Measurements from ENCODE around the gene CSF2. TPM values are rescaled to one million over a fixed set of nuclear protein-coding genes. Genes with fewer than 3 reads are reported as not detected.

The CSF2 gene
- total RNA-seq, 2 experiments from 2014 or later: 52.6 to 59.5 TPM

DNA sequence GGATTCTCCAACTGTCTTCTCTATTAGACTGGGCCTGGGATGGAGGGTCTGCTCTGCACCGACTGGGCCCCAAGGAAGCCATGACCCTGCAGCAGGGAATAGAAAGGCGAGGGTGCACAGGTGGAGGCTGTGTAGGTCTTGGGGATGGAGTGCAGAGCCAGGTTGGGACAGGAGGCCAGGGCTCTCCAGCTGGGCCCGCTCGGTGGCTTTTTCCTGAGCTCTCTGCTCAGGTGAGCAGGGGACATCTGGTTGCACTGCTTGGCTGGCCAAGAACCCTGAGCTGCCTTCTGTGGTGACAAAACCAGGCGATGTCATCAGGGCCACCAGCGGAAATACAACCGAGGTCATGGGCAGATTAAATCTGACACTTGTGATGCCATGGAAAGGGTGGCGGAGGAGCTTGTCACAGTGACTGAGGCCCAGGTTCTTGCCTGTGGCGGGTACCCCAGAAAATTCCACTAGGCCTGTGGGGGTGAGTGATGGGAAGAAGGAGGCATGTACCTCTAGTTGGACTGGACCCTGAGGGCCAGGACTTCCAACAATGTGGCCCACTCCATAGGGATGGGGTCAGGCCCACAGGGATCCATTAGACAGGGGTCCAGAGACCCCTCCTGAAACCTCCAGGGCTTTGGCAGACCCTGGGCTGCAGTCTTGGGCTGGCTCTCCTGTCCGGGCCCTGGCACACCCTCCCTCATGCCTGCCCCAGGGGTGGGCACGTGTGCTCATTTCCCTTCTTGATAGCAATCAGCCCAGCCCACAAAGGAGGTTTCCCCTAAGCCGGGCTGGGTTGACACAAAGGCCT is 17.6 kb upstream of the CSF2 start:
- Mint-ChIP-seq H3K27ac (no peak overlapping the region), H3K27me3 (peaks cover 2% of the 10 kb centered on the region), H3K36me3 (ENCODE audit: low read depth) (no peaks in the 10 kb centered on the region), H3K4me3 (no peak overlapping the region), H3K4me1 (peaks cover 27% of the 10 kb centered on the region), H3K9me3 (ENCODE audit: low read depth) (no peaks in the 10 kb centered on the region)
- DNase-seq (peak; percentile 46), ATAC-seq (peak; percentile 55)
- ChIA-PET POLR2A (no interaction called here), CTCF (interaction anchor here (0.7 to 3.6 kb wide), 2 partner anchors 8 to 75 kb away, joined by 3 to 25 read pairs; no protein-coding TSS in a partner anchor)
- intact Hi-C loops (cut with DNase I, micrococcal nuclease): no loop called here

DNA sequence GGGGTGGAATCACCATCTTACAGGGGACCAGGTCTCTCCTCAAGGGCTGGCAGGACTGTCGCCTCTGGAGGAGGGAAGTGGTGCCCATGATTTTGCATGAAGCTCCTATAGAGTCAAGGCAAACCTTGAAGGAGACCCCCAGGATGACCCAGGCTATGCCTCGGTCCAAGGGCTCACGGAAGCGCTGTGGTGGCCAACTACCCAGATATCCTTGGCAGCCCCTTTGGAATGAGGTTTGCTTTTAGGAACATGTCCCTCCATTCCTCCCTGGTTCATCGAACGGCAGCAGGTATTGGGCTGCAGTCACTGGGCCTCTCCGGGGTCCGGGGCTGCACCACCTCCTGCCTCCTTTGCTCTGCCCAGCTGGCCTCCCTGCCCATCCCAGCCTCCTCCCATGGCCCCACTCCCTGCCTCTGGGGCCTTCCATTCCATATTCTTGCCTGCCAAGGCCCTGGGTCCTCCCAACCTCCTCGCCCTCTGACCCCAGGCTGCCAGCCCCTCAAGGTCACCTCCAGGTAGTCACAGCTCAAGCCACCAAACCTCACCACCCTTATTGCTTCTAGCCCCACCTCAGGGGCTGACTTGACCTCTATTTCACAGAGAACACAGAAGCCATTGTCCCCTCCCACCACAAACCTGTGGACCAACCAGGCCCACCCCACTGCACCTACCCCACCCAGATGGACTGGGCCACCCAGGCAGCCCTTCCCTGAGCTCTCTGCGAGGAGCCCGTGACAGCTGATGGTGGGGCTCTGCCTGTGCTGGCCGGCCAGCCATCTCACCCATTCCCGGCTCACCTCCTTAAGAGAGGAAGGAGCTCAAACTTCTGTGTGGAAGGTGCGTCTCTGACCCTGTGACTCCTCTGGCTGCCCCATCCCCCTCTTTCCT is 16.7 kb upstream of the CSF2 start:
- Mint-ChIP-seq H3K4me3 (no peak overlapping the region), H3K36me3 (ENCODE audit: low read depth) (no peaks in the 10 kb centered on the region), H3K27me3 (peaks cover 2% of the 10 kb centered on the region), H3K27ac (no peak overlapping the region), H3K9me3 (ENCODE audit: low read depth) (no peaks in the 10 kb centered on the region), H3K4me1 (peaks cover 27% of the 10 kb centered on the region)
- ChIA-PET POLR2A (no interaction called here), CTCF (no interaction called here)
- intact Hi-C loops (cut with DNase I, micrococcal nuclease): no loop called here
- DNase-seq: peak; percentile 2
- ATAC-seq: no peak

DNA sequence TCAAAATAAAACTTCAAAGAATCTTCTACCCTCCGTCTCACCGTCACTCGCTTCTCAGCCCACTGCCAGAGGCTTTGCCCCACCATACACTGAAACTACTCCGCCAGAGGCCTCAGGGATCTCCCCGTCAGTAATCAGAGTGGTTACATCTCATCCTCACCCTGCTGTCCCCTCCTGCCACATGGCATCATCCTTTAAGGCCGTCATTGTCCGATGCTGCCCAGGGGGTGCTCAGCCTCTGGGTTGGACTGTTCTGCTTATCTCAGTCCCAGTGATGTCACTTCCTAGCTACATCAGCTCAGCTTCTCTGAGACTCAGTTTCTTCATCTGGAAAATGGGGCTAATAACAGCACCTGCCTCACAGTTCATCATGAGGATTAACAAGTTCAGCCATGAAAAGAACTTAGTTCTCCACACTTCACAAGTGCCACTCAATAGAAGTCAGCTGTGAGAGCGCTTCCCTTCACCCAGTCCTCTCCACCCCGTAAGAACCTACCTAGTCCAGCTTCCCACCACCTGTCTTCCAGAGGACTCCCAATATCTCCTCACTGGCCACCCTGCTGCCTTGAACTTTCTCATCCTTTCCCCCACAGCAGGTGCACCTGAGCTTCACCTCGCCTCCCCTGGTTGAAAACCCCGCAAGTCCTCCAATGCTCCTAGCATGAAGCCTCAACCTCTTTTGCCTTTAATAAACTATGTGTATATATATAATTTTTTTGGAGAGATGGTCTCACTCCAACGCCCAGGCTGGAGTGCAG is 15.9 kb upstream of the CSF2 start:
- Mint-ChIP-seq H3K4me3 (no peak overlapping the region), H3K27ac (no peak overlapping the region), H3K36me3 (ENCODE audit: low read depth) (no peaks in the 10 kb centered on the region), H3K4me1 (peaks cover 27% of the 10 kb centered on the region), H3K27me3 (peaks cover 2% of the 10 kb centered on the region), H3K9me3 (ENCODE audit: low read depth) (no peaks in the 10 kb centered on the region)
- intact Hi-C loops (cut with DNase I, micrococcal nuclease): no loop called here
- ChIA-PET CTCF (interaction anchor here (0.7 to 1.1 kb wide), 3 partner anchors 104 to 526 kb away, joined by 3 to 4 read pairs (median 3); no protein-coding TSS in a partner anchor), POLR2A (interaction anchor here (0.6 kb wide), 1 partner anchor 390 kb away, joined by 7 read pairs; no protein-coding TSS in a partner anchor)
- ATAC-seq: no peak
- peak; percentile 4 for DNase-seq

DNA sequence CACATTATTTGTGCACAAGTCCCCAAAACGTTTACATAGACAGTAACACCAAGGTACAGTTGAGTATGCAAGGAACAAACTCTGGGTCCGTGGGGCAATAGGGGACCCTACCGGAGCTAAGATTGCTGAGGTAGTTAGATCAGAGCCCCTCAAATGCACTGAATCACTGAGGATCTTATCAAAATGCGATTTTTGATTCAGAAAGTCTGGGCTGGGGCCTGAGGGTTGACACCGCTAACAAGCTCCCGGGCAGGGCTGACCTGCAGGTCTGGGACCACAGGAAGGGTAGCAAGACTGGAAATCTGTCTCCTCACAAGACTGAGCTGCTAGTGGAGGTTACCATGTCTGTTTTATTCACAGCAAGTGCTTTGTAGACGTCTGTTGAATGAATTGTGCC is 14.9 kb upstream of the CSF2 start:
- intact Hi-C loops (cut with DNase I, micrococcal nuclease): no loop called here
- H3K27ac Mint-ChIP-seq: no peak overlapping the region

DNA sequence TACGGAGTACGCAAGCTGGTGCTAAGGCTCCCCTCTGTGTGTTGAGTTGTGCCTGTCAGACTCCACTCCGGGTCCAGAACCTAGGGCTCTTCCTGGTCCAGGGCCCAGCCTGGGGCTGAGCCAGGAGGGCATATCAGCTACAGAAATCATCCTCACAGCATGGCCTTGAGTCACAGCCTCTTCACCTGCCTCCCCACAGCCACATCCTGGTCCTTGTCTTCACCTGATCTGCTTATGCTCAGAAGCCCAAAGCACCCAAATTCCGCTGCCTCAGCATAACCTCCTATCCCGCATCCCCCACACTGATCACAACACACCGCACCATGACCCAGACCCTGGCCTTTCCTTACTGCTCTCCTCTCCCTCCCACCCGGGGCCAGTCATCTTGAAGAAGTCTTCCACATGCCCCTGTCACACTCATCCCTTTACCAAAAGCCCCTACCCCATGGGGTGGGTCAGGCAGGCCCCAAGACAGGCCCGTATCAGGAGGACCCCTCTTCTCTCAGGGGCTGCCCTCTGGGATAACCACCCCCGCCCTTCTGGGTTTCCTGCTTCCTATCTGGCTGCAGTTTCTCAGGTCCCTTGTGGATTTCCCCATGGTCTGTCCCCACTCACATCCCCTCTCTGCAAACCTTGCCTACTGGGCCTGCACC is 14.4 kb upstream of the CSF2 start:
- CTCF ChIA-PET: no interaction called here
- Mint-ChIP-seq H3K4me1 (peaks cover 33% of the 10 kb centered on the region), H3K9me3 (ENCODE audit: low read depth) (no peaks in the 10 kb centered on the region), H3K4me3 (no peak overlapping the region), H3K36me3 (ENCODE audit: low read depth) (no peaks in the 10 kb centered on the region), H3K27me3 (peaks cover 2% of the 10 kb centered on the region), H3K27ac (peak overlapping the region; percentile 9)
- intact Hi-C loops (cut with DNase I, micrococcal nuclease): no loop called here
- POLR2A ChIA-PET: no interaction called here
- DNase-seq: peak; percentile 35
- ATAC-seq: peak; percentile 22

More for the DNA sequence above, 14.9 kb upstream of the CSF2 start:
- H3K4me1 Mint-ChIP-seq: peaks cover 33% of the 10 kb centered on the region
- no peaks in the 10 kb centered on the region for H3K9me3 Mint-ChIP-seq (ENCODE audit: low read depth)
- H3K4me3 Mint-ChIP-seq: no peak overlapping the region
- peaks cover 2% of the 10 kb centered on the region for H3K27me3 Mint-ChIP-seq
- DNase-seq (no peak), ATAC-seq (no peak)
- ChIA-PET CTCF (interaction anchor here (0.7 to 1.1 kb wide), 3 partner anchors 15 to 527 kb away, joined by 3 to 4 read pairs (median 3); partner anchors contain the start of gene CSF2), POLR2A (interaction anchor here (0.6 kb wide), 2 partner anchors 389 to 957 kb away, joined by 4 to 7 read pairs; no protein-coding TSS in a partner anchor)
- no peaks in the 10 kb centered on the region for H3K36me3 Mint-ChIP-seq (ENCODE audit: low read depth)

DNA sequence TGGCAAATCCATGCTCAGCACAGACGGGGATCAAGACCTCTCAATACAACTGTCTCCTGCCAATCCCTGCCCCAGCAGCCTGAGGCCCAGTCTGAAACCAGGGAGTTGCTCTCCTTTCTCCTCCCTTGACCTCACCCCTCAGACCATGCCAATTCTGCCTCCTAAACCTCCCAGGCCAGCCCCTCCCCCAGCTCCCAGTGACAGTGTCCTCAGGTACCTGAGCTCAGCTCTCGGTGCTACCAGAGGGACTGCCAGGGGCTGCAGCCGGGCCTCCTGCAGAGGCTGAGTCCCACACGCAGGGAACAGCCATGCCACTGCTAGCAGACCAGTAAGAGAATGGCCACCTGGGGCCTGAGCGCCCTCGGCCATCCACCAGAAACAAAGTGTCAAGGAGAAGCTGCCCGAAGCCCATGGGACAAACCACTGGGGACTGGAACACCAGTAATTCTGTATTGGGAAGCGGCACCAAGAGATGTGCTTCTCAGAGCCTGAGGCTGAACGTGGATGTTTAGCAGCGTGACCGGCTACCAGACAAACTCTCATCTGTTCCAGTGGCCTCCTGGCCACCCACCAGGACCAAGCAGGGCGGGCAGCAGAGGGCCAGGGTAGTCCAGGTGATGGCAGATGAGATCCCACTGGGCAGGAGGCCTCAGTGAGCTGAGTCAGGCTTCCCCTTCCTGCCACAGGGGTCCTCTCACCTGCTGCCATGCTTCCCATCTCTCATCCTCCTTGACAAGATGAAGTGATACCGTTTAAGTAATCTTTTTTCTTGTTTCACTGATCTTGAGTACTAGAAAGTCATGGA is 13.7 kb upstream of the CSF2 start:
- peaks cover 2% of the 10 kb centered on the region for H3K27me3 Mint-ChIP-seq
- CTCF ChIA-PET: no interaction called here
- H3K4me3 Mint-ChIP-seq: no peak overlapping the region
- no peaks in the 10 kb centered on the region for H3K36me3 Mint-ChIP-seq (ENCODE audit: low read depth)
- no peak overlapping the region for H3K27ac Mint-ChIP-seq
- DNase-seq (peak; percentile 3), ATAC-seq (no peak)
- POLR2A ChIA-PET: no interaction called here
- no peaks in the 10 kb centered on the region for H3K9me3 Mint-ChIP-seq (ENCODE audit: low read depth)
- peaks cover 37% of the 10 kb centered on the region for H3K4me1 Mint-ChIP-seq
- intact Hi-C loops (cut with DNase I, micrococcal nuclease): no loop called here

DNA sequence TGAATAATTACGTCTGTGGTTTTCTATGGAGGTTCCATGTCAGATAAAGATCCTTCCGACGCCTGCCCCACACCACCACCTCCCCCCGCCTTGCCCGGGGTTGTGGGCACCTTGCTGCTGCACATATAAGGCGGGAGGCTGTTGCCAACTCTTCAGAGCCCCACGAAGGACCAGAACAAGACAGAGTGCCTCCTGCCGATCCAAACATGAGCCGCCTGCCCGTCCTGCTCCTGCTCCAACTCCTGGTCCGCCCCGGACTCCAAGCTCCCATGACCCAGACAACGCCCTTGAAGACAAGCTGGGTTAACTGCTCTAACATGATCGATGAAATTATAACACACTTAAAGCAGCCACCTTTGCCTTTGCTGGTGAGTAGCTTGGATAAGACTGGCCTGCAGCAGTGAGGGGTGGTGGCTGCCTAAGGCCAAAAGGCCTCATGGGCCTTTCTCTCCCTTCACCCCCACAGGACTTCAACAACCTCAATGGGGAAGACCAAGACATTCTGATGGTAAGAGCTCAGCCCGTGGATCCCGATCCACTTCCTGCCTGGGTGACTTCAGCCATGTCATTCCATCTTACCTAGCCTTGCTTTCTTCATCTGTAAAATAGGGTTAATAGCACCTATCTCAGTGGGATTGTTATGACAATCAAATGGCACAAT is 13.0 kb upstream of the CSF2 start, which contains the start of gene IL3:
Gene IL3 (plus strand): TSS at position 155 of the 661 bp plus-strand sequence. CDS start 52 bp downstream, at position 207.
- intact Hi-C loops (cut with DNase I, micrococcal nuclease): no loop called here
- Mint-ChIP-seq H3K4me1 (peaks cover 43% of the 10 kb centered on the region), H3K4me3 (no peak within 1 kb of the TSS), H3K27ac (no peak within 1 kb of the TSS), H3K27me3 (peaks cover 2% of the 10 kb centered on the region), H3K36me3 (ENCODE audit: low read depth) (no peaks in the 10 kb centered on the region), H3K9me3 (ENCODE audit: low read depth) (no peaks in the 10 kb centered on the region)
- DNase-seq (peak; percentile 3), ATAC-seq (no peak)
- ChIA-PET CTCF (interaction anchor here (3.6 to 4.2 kb wide), 2 partner anchors 119 to 472 kb away, joined by 23 to 30 read pairs; no protein-coding TSS in a partner anchor), POLR2A (no interaction called here)

DNA sequence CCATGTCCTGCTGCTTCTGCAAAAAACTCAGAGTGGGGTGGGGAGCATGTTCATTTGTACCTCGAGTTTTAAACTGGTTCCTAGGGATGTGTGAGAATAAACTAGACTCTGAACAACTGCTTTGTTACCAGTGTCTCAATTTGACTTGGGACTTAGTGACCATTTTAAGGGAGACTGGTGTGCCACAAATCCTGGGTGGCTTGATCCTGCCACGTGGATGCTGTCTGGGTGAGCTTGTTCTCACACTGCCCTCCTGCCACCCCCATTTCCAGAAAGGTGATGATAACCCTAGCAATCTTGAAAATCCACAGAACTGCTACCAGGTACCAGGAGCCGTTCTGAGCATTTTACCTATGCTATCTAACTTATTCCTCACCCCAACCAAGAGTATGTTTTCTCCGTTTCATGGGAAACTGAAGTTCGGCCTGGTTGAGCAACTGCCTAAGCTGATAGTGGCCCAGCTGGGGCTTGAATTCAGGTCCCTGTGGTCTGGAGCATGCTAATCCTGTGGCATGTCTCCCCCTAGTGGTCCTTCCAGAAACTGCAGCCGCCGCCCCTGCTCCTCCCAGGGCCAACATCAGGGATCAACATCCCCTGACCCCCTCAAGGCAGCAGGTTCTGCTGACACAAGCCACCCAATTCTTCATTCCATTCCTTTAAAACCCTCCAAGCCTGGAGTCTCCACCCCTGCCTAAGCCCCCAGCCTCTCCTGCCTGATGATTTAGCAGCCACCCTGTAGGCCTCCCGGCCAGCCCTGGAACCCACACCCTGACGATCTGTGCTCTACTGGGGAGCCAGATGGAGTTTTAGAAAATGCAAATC is 10.3 kb upstream of the CSF2 start:
- Mint-ChIP-seq H3K27me3 (no peaks in the 10 kb centered on the region), H3K27ac (no peak overlapping the region), H3K4me1 (peaks cover 28% of the 10 kb centered on the region), H3K9me3 (ENCODE audit: low read depth) (no peaks in the 10 kb centered on the region), H3K4me3 (no peak overlapping the region), H3K36me3 (ENCODE audit: low read depth) (no peaks in the 10 kb centered on the region)
- ChIA-PET CTCF (interaction anchor here (0.5 to 4.2 kb wide), 42 partner anchors 9 to 917 kb away, joined by 3 to 30 read pairs (median 4); partner anchors contain the start of gene CSF2), POLR2A (no interaction called here)
- ATAC-seq (peak; percentile 60), DNase-seq (peak; percentile 90)
- intact Hi-C loops (cut with DNase I, micrococcal nuclease): loop anchor here (1.0 to 2.0 kb wide), 6 partner anchors 42 to 474 kb away; partner anchors contain the start of gene FNIP1 (in 1 of the 2)

DNA sequence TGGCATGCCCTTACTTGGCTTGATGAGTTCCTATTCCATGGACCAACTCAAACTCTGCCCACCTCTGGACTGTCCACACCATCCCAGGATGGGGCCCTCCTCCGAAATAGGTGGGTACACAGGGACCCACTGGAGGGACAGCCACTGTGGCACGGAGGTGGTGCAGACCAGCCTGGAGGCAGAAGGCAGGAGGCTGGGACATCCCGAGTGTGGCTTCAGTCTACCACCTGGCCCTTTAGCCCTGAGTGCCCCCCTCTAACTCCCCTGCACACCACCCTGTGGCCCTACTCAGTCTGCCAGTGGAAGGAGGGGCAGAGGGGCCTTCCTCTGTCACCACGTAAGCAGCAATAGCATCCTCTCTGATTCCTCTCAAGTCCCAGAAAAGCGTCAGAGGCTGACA is 9.4 kb upstream of the CSF2 start:
- Mint-ChIP-seq H3K36me3 (ENCODE audit: low read depth) (no peaks in the 10 kb centered on the region), H3K9me3 (ENCODE audit: low read depth) (no peaks in the 10 kb centered on the region), H3K4me3 (no peak overlapping the region), H3K4me1 (peaks cover 25% of the 10 kb centered on the region), H3K27me3 (no peaks in the 10 kb centered on the region), H3K27ac (no peak overlapping the region)
- ATAC-seq (no peak), DNase-seq (no peak)
- intact Hi-C loops (cut with DNase I, micrococcal nuclease): loop anchor here (1.0 to 2.0 kb wide), 6 partner anchors 43 to 437 kb away; partner anchors contain the start of gene SLC22A5 (in 1 of the 2)
- POLR2A ChIA-PET: no interaction called here
- CTCF ChIA-PET: interaction anchor here (0.7 to 4.2 kb wide), 18 partner anchors 10 to 476 kb away, joined by 3 to 30 read pairs (median 8); no protein-coding TSS in a partner anchor
